ENCODE data around the gene NOSIP.

NOSIP gene

GRCh38 chr19:49589502-49589905, 9.1 kb upstream of the NOSIP start:
- TF ChIP-seq SPI1 (IDR thresholded peaks at IDR 0.05; ENCODE audit: borderline replicate concordance, low read depth), result no peak
- TF ChIP-seq GABPA (IDR thresholded peaks at IDR 0.05; ENCODE audit: low read depth), result no peak
- no peak for TF ChIP-seq REST (IDR thresholded peaks at IDR 0.05; ENCODE audit: insufficient replicate concordance, low read depth)
- TF ChIP-seq CTCF (IDR thresholded peaks at IDR 0.05; ENCODE audit: insufficient read depth, low read length), result no peak
- no peak for TF ChIP-seq POLR2AphosphoS5 (IDR thresholded peaks at IDR 0.05; ENCODE audit: low read depth)
- no peak overlapping the region for H3K4me3 ChIP-seq (replicated peaks; ENCODE audit: insufficient read depth, low read length)
- no peak for DNase-seq (ENCODE audit: low read depth in 1 of 2, low spot score in 1 of 2)
- H3K27ac ChIP-seq (replicated peaks), result no peak overlapping the region
- no peaks in the 10 kb centered on the region for H3K27me3 ChIP-seq (ENCODE audit: insufficient read depth, poor library complexity, severe bottlenecking)

GRCh38 chr19:49588365-49589122, 8.2 kb upstream of the NOSIP start:
- no peaks in the 10 kb centered on the region for H3K27me3 ChIP-seq (ENCODE audit: insufficient read depth, poor library complexity, severe bottlenecking)
- no peak for DNase-seq (ENCODE audit: low read depth in 1 of 2, low spot score in 1 of 2)
- no peak overlapping the region for H3K4me3 ChIP-seq (replicated peaks; ENCODE audit: insufficient read depth, low read length)
- TF ChIP-seq REST (IDR thresholded peaks at IDR 0.05; ENCODE audit: insufficient replicate concordance, low read depth), result no peak
- no peak for TF ChIP-seq SPI1 (IDR thresholded peaks at IDR 0.05; ENCODE audit: borderline replicate concordance, low read depth)
- TF ChIP-seq GABPA (IDR thresholded peaks at IDR 0.05; ENCODE audit: low read depth), result no peak
- no peak for TF ChIP-seq CTCF (IDR thresholded peaks at IDR 0.05; ENCODE audit: insufficient read depth, low read length)
- no peak for TF ChIP-seq POLR2AphosphoS5 (IDR thresholded peaks at IDR 0.05; ENCODE audit: low read depth)
- no peak overlapping the region for H3K27ac ChIP-seq (replicated peaks)

- H3K4me3 ChIP-seq (replicated peaks; ENCODE audit: insufficient read depth, low read length), result no peak overlapping the region
- DNase-seq (ENCODE audit: low read depth in 1 of 2, low spot score in 1 of 2), result no peak
- no peaks in the 10 kb centered on the region for H3K27me3 ChIP-seq (ENCODE audit: insufficient read depth, poor library complexity, severe bottlenecking)
- no peak overlapping the region for H3K27ac ChIP-seq (replicated peaks)
- no peak for TF ChIP-seq POLR2AphosphoS5 (IDR thresholded peaks at IDR 0.05; ENCODE audit: low read depth)
- TF ChIP-seq REST (IDR thresholded peaks at IDR 0.05; ENCODE audit: insufficient replicate concordance, low read depth), result no peak
- no peak for TF ChIP-seq SPI1 (IDR thresholded peaks at IDR 0.05; ENCODE audit: borderline replicate concordance, low read depth)
- TF ChIP-seq CTCF (IDR thresholded peaks at IDR 0.05; ENCODE audit: insufficient read depth, low read length), result no peak
- TF ChIP-seq GABPA (IDR thresholded peaks at IDR 0.05; ENCODE audit: low read depth), result no peak
Measured at GRCh38 chr19:49587227-49587626, 6.9 kb upstream of the NOSIP start.
